ENCODE results near the gene GPR146.

GRCh38 chr7:1064581-1064980, 20.2 kb downstream of the GPR146 start:
- TF ChIP-seq CTCF (IDR thresholded peaks at IDR 0.05) (no peak), POLR2A (IDR thresholded peaks at IDR 0.05) (no peak)

Measured in lower leg skin (tissue), 3 donors.